GM12891 (cell line): Measurements from ENCODE around the gene RIMS4.

ENCODE experiments used
- PAX5 ChIP-seq: IDR thresholded peaks from 2 replicates; pipeline ENCODE4 v1.6.1; 2011; ENCODE audit warnings: low read length, moderate library complexity, mild to moderate bottlenecking; ENCODE audit not compliant: insufficient read depth, severe bottlenecking
- POLR2AphosphoS5 ChIP-seq: IDR thresholded peaks from 2 replicates; pipeline ENCODE4 v1.6.1; 2011; ENCODE audit warnings: low read depth, low read length, control low read depth

DNA sequence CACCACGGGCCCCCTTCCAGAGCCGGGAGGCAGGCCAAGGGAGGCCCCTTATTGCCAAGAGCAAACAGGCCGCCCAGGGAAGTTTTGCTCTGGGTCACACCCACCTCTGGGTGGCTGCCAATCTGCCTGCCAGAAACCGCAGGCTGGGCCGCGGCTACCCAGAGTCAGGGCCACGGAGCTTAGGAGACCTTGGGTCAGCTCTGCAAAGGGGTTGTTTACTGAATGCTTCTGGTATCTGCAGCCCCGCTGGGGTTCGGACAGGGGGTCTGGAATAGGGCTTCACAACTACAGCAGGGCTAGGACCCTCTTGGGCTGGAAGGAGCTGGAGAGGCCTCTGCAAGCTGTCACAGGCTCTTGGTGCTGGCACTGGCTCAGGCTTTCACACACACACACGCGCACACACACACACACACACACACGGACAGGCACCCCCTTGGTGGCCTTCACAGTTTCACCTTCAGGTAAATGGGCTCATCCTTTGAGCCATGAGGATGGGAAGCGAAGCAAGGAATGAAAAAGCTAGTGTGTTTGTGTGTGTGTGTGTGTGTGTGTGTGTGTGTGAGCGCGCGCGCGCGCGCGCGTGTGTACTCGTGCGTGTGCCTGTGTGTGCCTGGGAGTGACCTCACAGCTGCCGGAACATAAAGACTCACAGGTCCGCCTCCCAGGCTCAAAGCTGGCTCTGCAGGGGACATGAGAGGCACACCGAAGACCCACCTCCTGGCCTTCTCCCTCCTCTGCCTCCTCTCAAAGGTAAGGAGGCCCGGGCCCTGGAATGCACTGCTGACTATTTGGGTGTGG, 95.4 kb downstream of the RIMS4 start, which contains the start of gene CCN5:
- TF ChIP-seq POLR2AphosphoS5 (no peak), PAX5 (no peak)
